GM12891 (cell line): ENCODE measurements around the gene USP32.

Source experiments
- POLR2A ChIP-seq: IDR thresholded peaks from 2 replicates; pipeline ENCODE4 v1.6.1; 2011; ENCODE audit warnings: low read depth, low read length, control low read depth
- POLR2AphosphoS5 ChIP-seq: IDR thresholded peaks from 2 replicates; pipeline ENCODE4 v1.6.1; 2011; ENCODE audit warnings: low read depth, low read length, control low read depth
- TAF1 ChIP-seq: IDR thresholded peaks from 2 replicates; pipeline ENCODE4 v1.6.1; 2011; ENCODE audit warnings: low read depth, low read length, control low read depth

DNA sequence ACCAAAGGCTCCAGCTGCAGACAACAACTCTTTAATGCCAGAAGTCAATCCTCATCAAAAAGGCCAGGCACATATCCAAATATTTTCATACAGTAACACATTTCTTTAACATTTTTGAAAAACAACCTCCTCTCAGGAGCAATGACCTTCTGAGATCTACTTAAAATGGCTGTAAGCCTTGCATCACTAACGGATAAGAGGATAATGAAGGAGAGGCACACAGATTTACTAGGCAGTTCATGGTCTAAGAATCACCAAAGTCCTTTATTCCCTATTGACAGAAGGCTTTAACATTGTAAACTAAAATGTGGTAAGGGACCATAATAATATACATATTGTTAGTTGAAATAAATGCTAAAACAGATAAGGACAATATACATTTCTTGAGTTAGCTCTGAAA lies 114.7 kb downstream of the USP32 start:
- no peak for TF ChIP-seq POLR2A
- TF ChIP-seq POLR2AphosphoS5, result no peak
- TF ChIP-seq TAF1, result no peak
